ENCODE results near the gene DPH5.

Gene DPH5

DNA sequence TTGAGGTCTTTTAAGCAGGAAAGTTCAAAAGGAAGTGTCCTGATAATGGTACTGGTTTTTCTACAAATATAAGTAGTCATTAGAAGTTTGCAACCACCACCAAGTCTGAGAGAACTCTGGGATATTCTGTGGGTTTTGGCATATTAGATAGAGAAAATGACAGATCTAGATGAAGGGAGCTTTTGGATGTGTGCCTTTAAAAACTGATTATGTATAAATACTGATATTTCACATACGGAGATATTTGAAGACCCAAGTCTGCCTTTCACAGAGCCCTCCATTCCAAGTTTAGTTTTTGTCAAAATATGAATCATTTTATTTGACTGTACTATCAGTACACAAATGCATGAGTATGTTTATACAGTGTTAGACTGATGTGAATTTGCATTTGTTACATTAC is 48.6 kb downstream of the DPH5 start:
- DNase-seq (ENCODE audit: low read depth), result no peak
- no peak overlapping the region for H3K4me3 ChIP-seq (replicated peaks; ENCODE audit: low read depth, low read length)
- TF ChIP-seq, protein P1, sequence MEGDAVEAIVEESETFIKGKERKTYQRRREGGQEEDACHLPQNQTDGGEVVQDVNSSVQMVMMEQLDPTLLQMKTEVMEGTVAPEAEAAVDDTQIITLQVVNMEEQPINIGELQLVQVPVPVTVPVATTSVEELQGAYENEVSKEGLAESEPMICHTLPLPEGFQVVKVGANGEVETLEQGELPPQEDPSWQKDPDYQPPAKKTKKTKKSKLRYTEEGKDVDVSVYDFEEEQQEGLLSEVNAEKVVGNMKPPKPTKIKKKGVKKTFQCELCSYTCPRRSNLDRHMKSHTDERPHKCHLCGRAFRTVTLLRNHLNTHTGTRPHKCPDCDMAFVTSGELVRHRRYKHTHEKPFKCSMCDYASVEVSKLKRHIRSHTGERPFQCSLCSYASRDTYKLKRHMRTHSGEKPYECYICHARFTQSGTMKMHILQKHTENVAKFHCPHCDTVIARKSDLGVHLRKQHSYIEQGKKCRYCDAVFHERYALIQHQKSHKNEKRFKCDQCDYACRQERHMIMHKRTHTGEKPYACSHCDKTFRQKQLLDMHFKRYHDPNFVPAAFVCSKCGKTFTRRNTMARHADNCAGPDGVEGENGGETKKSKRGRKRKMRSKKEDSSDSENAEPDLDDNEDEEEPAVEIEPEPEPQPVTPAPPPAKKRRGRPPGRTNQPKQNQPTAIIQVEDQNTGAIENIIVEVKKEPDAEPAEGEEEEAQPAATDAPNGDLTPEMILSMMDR (IDR thresholded peaks at IDR 0.05; ENCODE audit: low read length, missing control alignments), result no peak

DNA sequence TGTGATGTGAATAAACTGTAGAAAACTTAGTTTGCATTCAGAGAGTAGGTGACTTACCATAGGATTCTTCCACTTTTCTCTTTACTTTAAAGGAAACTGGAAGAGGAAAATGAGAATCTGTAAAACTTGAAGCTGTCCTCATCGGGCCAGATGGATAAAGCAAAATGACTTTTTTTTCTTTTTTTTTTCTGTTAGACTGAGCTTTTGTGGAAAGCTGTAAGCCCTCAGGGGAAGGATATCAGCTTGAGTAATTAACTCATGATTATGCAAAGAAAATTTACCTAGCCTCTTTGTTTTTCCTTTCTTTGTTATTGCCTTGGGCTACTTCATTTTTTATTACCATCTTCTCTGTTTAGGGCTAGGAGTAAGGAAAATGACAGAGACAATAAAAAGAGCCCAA is 53.4 kb downstream of the DPH5 start:
- TF ChIP-seq, protein P1 (IDR thresholded peaks at IDR 0.05; ENCODE audit: low read length, missing control alignments), result no peak
- DNase-seq (ENCODE audit: low read depth), result no peak
- no peak overlapping the region for H3K4me3 ChIP-seq (replicated peaks; ENCODE audit: low read depth, low read length)

DNA sequence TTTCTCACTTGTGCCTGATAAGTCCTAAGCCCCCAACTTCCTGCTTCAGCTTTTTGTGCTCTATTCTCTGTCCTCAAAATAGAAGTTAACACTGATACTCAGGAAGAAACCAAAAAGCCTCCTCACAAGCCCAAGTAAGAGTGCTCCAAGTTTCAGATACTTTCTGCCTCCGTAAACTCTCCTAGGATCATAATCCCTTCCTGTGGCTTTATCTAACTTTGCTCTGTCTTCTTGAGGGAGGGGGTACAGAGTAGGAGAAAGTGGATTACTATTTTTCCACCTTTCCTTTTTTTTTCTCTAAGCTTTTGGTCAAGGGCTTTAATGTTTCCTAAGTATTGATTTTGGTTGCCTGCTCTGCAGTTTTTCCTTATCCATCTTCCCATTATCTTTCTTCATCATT is 54.6 kb downstream of the DPH5 start:
- no peak overlapping the region for H3K4me3 ChIP-seq (replicated peaks; ENCODE audit: low read depth, low read length)
- TF ChIP-seq, protein P1 (IDR thresholded peaks at IDR 0.05; ENCODE audit: low read length, missing control alignments), result no peak
- DNase-seq (ENCODE audit: low read depth), result no peak

DNA sequence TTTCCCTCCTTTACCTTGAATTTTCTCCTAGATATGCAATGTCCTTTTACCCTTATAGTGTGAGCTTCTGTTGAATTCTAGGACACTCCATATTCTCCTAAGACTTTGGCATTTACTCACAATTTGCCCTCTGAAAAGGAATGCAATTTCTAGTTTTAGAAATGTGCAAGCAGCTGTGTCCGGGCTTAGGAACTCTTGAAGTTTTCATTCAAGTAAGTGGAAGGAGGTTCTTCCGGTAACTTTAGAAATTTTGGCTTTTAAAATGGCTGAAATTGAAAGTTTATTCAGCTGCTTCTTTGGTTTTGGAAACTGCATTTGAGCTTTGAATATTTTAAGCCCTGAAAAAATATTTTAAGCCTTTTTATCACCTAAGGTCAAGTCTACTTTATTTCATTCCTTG is 56.3 kb downstream of the DPH5 start:
- no peak overlapping the region for H3K4me3 ChIP-seq (replicated peaks; ENCODE audit: low read depth, low read length)
- DNase-seq (ENCODE audit: low read depth), result no peak
- TF ChIP-seq, protein P1 (IDR thresholded peaks at IDR 0.05; ENCODE audit: low read length, missing control alignments), result no peak

DNA sequence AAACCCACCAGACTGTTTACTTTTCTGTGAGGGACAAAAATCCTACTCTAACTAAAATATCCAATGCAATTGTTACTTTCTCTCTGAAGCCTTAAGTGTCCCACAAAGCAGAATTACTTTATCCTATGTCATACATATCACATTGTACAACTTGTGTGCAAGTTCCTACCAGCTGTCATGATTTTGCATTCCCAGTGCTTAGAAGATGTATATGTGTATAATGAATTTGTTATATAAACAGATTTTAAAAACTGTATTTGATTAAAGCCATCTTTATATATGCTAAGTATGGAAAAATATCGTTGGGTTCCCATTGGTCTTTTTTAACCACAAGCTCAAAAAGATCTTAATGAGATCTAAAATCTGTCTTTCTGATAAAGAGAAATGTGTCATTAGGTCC is 57.0 kb downstream of the DPH5 start:
- H3K4me3 ChIP-seq (replicated peaks; ENCODE audit: low read depth, low read length), result no peak overlapping the region
- no peak for DNase-seq (ENCODE audit: low read depth)
- TF ChIP-seq, protein P1 (IDR thresholded peaks at IDR 0.05; ENCODE audit: low read length, missing control alignments), result no peak

DNA sequence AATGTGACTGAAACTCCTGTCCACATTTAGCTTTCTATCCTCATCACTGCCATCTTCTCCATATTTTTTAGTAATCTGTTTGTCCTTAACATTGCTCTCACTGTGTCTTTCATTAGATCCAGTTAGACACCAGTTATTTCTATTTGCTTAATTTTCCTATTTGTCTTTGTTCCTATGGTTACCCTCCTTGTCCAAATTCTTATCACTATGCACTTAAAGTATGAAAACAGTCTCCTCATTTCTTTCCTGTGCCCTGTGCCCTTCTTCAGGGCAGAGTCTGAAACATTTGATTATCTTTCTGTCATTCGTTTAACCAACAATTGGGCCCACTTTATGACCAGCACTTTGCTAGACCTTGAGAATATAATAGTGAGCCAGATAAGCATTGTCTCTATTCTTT is 65.5 kb downstream of the DPH5 start:
- DNase-seq (ENCODE audit: low read depth), result no peak
- no peak overlapping the region for H3K4me3 ChIP-seq (replicated peaks; ENCODE audit: low read depth, low read length)
- TF ChIP-seq, protein P1 (IDR thresholded peaks at IDR 0.05; ENCODE audit: low read length, missing control alignments), result no peak

DNA sequence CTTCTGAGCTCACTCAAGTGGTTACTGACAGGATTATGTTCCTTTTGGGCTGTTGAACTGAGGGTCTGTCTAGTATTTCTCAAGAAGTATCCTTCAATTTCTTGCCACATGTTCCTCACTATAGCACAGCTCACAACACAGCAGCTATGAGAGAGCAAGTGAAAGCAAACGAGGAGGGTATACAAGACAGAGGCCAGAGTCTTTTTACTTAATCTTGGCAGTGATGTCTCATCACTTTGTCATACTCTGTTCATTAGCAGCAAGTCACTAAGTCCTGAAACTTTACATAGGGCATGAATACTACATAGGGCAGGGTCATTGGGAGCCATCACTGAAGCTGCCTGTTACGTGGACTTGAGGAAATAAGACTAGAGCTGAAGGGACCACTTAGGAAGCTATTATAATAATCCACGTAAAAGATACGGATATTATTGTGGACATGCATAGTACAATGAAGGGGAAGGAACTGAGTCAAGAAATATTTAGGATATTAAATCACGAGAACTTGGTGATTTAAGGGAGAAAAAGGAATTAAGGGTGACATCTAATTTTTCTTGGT is 66.0 kb downstream of the DPH5 start:
- no peak for DNase-seq (ENCODE audit: low read depth)
- TF ChIP-seq, protein P1 (IDR thresholded peaks at IDR 0.05; ENCODE audit: low read length, missing control alignments), result no peak
- H3K4me3 ChIP-seq (replicated peaks; ENCODE audit: low read depth, low read length), result no peak overlapping the region

All from fibroblast of pulmonary artery (primary cell).